HEK293T (cell line): ENCODE data around the gene DOCK2.

Source experiments
- CTCF ChIA-PET: fragments of 350-600 bp; formaldehyde crosslinking; extraction: SDS; loops from one replicate; lab custom pipeline; 2021; ENCODE audit warnings: antibody characterized with exemption, inconsistent platforms; lab: Yijun Ruan, JAX
- POLR2A ChIA-PET: fragments of 350-600 bp; formaldehyde crosslinking; extraction: SDS; loops from one replicate; lab custom pipeline; 2020; ENCODE audit warnings: antibody characterized with exemption, inconsistent platforms; lab: Yijun Ruan, JAX
- DNase-seq: peaks from one replicate; pipeline ENCODE4 v3.0.0; 2012; ENCODE audit warnings: mixed read lengths; ENCODE audit errors: extremely low spot score
- ARNT ChIP-seq: fragments of 450-650 bp; IDR thresholded peaks from 2 replicates; pipeline ENCODE4 v1.6.1; 2017; ENCODE audit warnings: mild to moderate bottlenecking
- BHLHE40 ChIP-seq: fragments of 450-650 bp; IDR thresholded peaks from 2 replicates; pipeline ENCODE4 v1.6.1; 2016; ENCODE audit warnings: mild to moderate bottlenecking, moderate library complexity, borderline replicate concordance
- CTBP1 ChIP-seq: fragments of 450-650 bp; IDR thresholded peaks from 2 replicates; pipeline ENCODE4 v1.6.1; 2016; ENCODE audit warnings: borderline replicate concordance
- ELF4 ChIP-seq: fragments of 450-650 bp; IDR thresholded peaks from 2 replicates; pipeline ENCODE4 v1.6.1; 2017; ENCODE audit warnings: antibody characterized with exemption
- FOXA1 ChIP-seq: fragments of 450-650 bp; IDR thresholded peaks from 2 replicates; pipeline ENCODE4 v1.6.1; 2016; ENCODE audit warnings: mild to moderate bottlenecking
- FOXK2 ChIP-seq: fragments of 450-650 bp; IDR thresholded peaks from 2 replicates; pipeline ENCODE4 v1.6.1; 2016; ENCODE audit warnings: mild to moderate bottlenecking
- FOXM1 ChIP-seq: fragments of 450-650 bp; IDR thresholded peaks from 2 replicates; pipeline ENCODE4 v1.6.1; 2017; ENCODE audit warnings: mild to moderate bottlenecking, borderline replicate concordance
- HDGF ChIP-seq: fragments of 450-650 bp; IDR thresholded peaks from 2 replicates; pipeline ENCODE4 v1.6.1; 2017; ENCODE audit warnings: antibody characterized with exemption, borderline replicate concordance
- L3MBTL2 ChIP-seq: fragments of 450-650 bp; conservative IDR thresholded peaks from 2 replicates; pipeline ENCODE4 v1.6.1; 2016; ENCODE audit warnings: mild to moderate bottlenecking
- LEF1 ChIP-seq: fragments of 450-650 bp; IDR thresholded peaks from 2 replicates; pipeline ENCODE4 v1.6.1; 2017; ENCODE audit warnings: mild to moderate bottlenecking, borderline replicate concordance
- NFRKB ChIP-seq: fragments of 450-650 bp; IDR thresholded peaks from 2 replicates; pipeline ENCODE4 v1.6.1; 2016; ENCODE audit warnings: mild to moderate bottlenecking, moderate library complexity
- PKNOX1 ChIP-seq: fragments of 450-650 bp; IDR thresholded peaks from 2 replicates; pipeline ENCODE4 v1.6.1; 2016
- SP1 ChIP-seq: fragments of 450-650 bp; IDR thresholded peaks from 2 replicates; pipeline ENCODE4 v1.6.1; 2017
- SUZ12 ChIP-seq: fragments of 450-650 bp; IDR thresholded peaks from 2 replicates; pipeline ENCODE4 v1.6.1; 2016; ENCODE audit warnings: mild to moderate bottlenecking
- TARDBP ChIP-seq: fragments of 450-650 bp; IDR thresholded peaks from 2 replicates; pipeline ENCODE4 v1.6.1; 2016
- ZNF384 ChIP-seq: fragments of 450-650 bp; IDR thresholded peaks from 2 replicates; pipeline ENCODE4 v1.6.1; 2016

The DOCK2 gene

GRCh38 chr5:169862391-169862811 lies 225.3 kb downstream of the DOCK2 start:
- no peak for TF ChIP-seq SUZ12
- no peak for TF ChIP-seq BHLHE40
- POLR2A ChIA-PET: no interaction called here
- DNase-seq: no peak
- CTCF ChIA-PET: no interaction called here

- DNase-seq: no peak
- CTCF ChIA-PET: no interaction called here
- TF ChIP-seq FOXM1: no peak
- POLR2A ChIA-PET: no interaction called here
Observed at GRCh38 chr5:169864483-169864882, 227.4 kb downstream of the DOCK2 start.

GRCh38 chr5:169867347-169867746 lies 230.3 kb downstream of the DOCK2 start:
- POLR2A ChIA-PET: no interaction called here
- DNase-seq: no peak
- no peak for TF ChIP-seq L3MBTL2
- no peak for TF ChIP-seq BHLHE40
- TF ChIP-seq HDGF: no peak
- TF ChIP-seq NFRKB: no peak
- TF ChIP-seq PKNOX1: no peak
- TF ChIP-seq ELF4: no peak
- TF ChIP-seq ZNF384: no peak
- TF ChIP-seq TARDBP: no peak
- no peak for TF ChIP-seq SP1
- no peak for TF ChIP-seq FOXA1
- TF ChIP-seq LEF1: no peak
- no peak for TF ChIP-seq FOXM1
- TF ChIP-seq ARNT: no peak
- TF ChIP-seq CTBP1: no peak
- TF ChIP-seq SUZ12: no peak
- CTCF ChIA-PET: no interaction called here

- POLR2A ChIA-PET: interaction anchor here (0.6 kb wide), 1 partner anchor 25 kb away, joined by 3 read pairs; no protein-coding TSS in a partner anchor
- TF ChIP-seq LEF1 (no peak), L3MBTL2 (no peak), NFRKB (no peak), BHLHE40 (no peak), ELF4 (no peak), FOXA1 (no peak), SP1 (no peak), FOXK2 (no peak), ARNT (no peak), PKNOX1 (no peak), FOXM1 (no peak), HDGF (no peak), ZNF384 (no peak), TARDBP (no peak), SUZ12 (no peak), CTBP1 (no peak)
- CTCF ChIA-PET: no interaction called here
- DNase-seq: no peak
Observed at GRCh38 chr5:169869066-169869465, 232.0 kb downstream of the DOCK2 start.

GRCh38 chr5:169870211-169870610 lies 233.1 kb downstream of the DOCK2 start:
- ChIA-PET POLR2A (no interaction called here), CTCF (no interaction called here)
- DNase-seq: no peak
- no peak for TF ChIP-seq SP1
- TF ChIP-seq HDGF: no peak
- no peak for TF ChIP-seq TARDBP
- no peak for TF ChIP-seq FOXM1
- TF ChIP-seq ELF4: no peak
- no peak for TF ChIP-seq ZNF384
- TF ChIP-seq CTBP1: no peak
- TF ChIP-seq ARNT: no peak
- TF ChIP-seq PKNOX1: no peak
- no peak for TF ChIP-seq LEF1
- no peak for TF ChIP-seq FOXA1
- no peak for TF ChIP-seq FOXK2
- no peak for TF ChIP-seq NFRKB

- ChIA-PET POLR2A (no interaction called here), CTCF (no interaction called here)
- no peak for TF ChIP-seq CTBP1
- TF ChIP-seq SUZ12: no peak
- TF ChIP-seq ELF4: no peak
- TF ChIP-seq HDGF: no peak
- TF ChIP-seq FOXK2: no peak
- TF ChIP-seq BHLHE40: no peak
- no peak for TF ChIP-seq NFRKB
- no peak for TF ChIP-seq SP1
- TF ChIP-seq L3MBTL2: no peak
- no peak for TF ChIP-seq FOXM1
- TF ChIP-seq LEF1: no peak
- no peak for TF ChIP-seq ARNT
- TF ChIP-seq PKNOX1: no peak
- no peak for TF ChIP-seq FOXA1
- no peak for TF ChIP-seq ZNF384
- no peak for TF ChIP-seq TARDBP
Observed at GRCh38 chr5:169871826-169872490, 234.9 kb downstream of the DOCK2 start.

More at GRCh38 chr5:169871826-169872490, 234.9 kb downstream of the DOCK2 start:
- DNase-seq: no peak
